GM19025 (cell line): ENCODE results near the gene WFIKKN1.
"Not testable (repeated sequence)": the region's sequence is repeated elsewhere in the genome, so short reads cannot be mapped to it uniquely, and the experiment has no call there.

Experiments used
- ATAC-seq: cut with Tn5 transposase; IDR thresholded peaks from one replicate; pipeline ENCODE4 v1.9.1; 2021; ENCODE audit warnings: mild to moderate bottlenecking, low read depth, moderate library complexity; ENCODE audit not compliant: unreplicated experiment

WFIKKN1 gene

GRCh38 chr16:595094-595528 is 35.7 kb upstream of the WFIKKN1 start:
- no peak for ATAC-seq

- no peak for ATAC-seq
Measured at GRCh38 chr16:595942-596735, 34.6 kb upstream of the WFIKKN1 start.

- no peak for ATAC-seq
Measured at GRCh38 chr16:596736-597060, 34.1 kb upstream of the WFIKKN1 start.

GRCh38 chr16:597655-598054 is 33.1 kb upstream of the WFIKKN1 start:
- not testable (repeated sequence) for ATAC-seq

- ATAC-seq: no peak
Measured at GRCh38 chr16:598823-599739, 31.7 kb upstream of the WFIKKN1 start.

- no peak for ATAC-seq
Measured at GRCh38 chr16:600781-601180, 30.0 kb upstream of the WFIKKN1 start.

GRCh38 chr16:603933-604332 is 26.9 kb upstream of the WFIKKN1 start:
- ATAC-seq: no peak

- ATAC-seq: no peak
Measured at GRCh38 chr16:606656-607307, 24.0 kb upstream of the WFIKKN1 start.

GRCh38 chr16:608019-608418 is 22.8 kb upstream of the WFIKKN1 start:
- no peak for ATAC-seq

- no peak for ATAC-seq
Measured at GRCh38 chr16:609316-609715, 21.5 kb upstream of the WFIKKN1 start.

- ATAC-seq: no peak
Measured at GRCh38 chr16:609984-610383, 20.8 kb upstream of the WFIKKN1 start.

- ATAC-seq: no peak
Measured at GRCh38 chr16:610513-611381, 20.0 kb upstream of the WFIKKN1 start.

GRCh38 chr16:615122-615521 is 15.7 kb upstream of the WFIKKN1 start:
- ATAC-seq: no peak

- no peak for ATAC-seq
Measured at GRCh38 chr16:616733-617586, 13.8 kb upstream of the WFIKKN1 start.

GRCh38 chr16:617855-618254 is 12.9 kb upstream of the WFIKKN1 start:
- ATAC-seq: no peak

GRCh38 chr16:619476-620100 is 11.2 kb upstream of the WFIKKN1 start:
- ATAC-seq: no peak

GRCh38 chr16:620700-621525 is 9.9 kb upstream of the WFIKKN1 start:
- no peak for ATAC-seq

GRCh38 chr16:621526-622105 is 9.2 kb upstream of the WFIKKN1 start:
- ATAC-seq: no peak
